ENCODE data around the gene KRTAP12-1. TPM values are rescaled to one million over a fixed set of nuclear protein-coding genes. Genes with fewer than 3 reads are reported as not detected.
"Not testable (repeated sequence)": the region's sequence is repeated elsewhere in the genome, so short reads cannot be mapped to it uniquely, and the experiment has no call there.

The KRTAP12-1 gene
- total and polyA plus RNA-seq, 9 of the 15 experiments (the other 6 are each of a cell fraction or from before 2014, with no cell fraction given) = not detected

GRCh38 chr21:44697172-44697810 is 15.3 kb upstream of the KRTAP12-1 start, which contains the start of gene KRTAP10-12:
TSS of gene KRTAP10-12 (plus strand) at chr21:44697172. CDS start at chr21:44697202, 30 bp downstream.
- H3K9me3 ChIP-seq (replicated peaks; ENCODE audit: control insufficient read depth, insufficient read depth, low read depth, low read length); FAIRE-seq; H3K4me1 ChIP-seq (replicated peaks in 1 of 2; ENCODE audit: control insufficient read depth in 2 of 2, insufficient read depth in 2 of 2, low read length in 2 of 2); H3K9ac ChIP-seq (ENCODE audit: insufficient read depth in 1 of 2, low read depth in 2 of 2, low read length in 2 of 2); CTCF ChIA-PET (ENCODE audit: low intra/inter-chr PET ratio); H3K79me2 ChIP-seq (ENCODE audit: control insufficient read depth, insufficient read depth, low read length); H3K4me3 ChIP-seq; BruUV-seq (replicated peaks); H3K4me2 ChIP-seq (ENCODE audit: insufficient read depth, low read length); H3K36me3 ChIP-seq (ENCODE audit: control insufficient read depth, insufficient read depth, low read length); H2AFZ ChIP-seq (ENCODE audit: low read depth, low read length); H3K9me1 ChIP-seq (ENCODE audit: control insufficient read depth, insufficient read depth, low read length); H4K20me1 ChIP-seq (replicated peaks; ENCODE audit: control insufficient read depth, insufficient read depth, low read length); intact Hi-C loops (cut with micrococcal nuclease); DNase-seq (ENCODE audit: extremely low read depth in 1 of 4, low spot score in 3 of 4); in situ Hi-C loops (cut with MboI); H3K27ac ChIP-seq (ENCODE audit: extremely low read depth, low read depth, low read length): not testable (repeated sequence)
- 1% methylated on average over 12 of the region's 21 CpGs for WGBS (ENCODE audit: insufficient coverage, low coverage, missing lambda C conversion rate)
- peaks cover 40 to 69% of the 10 kb centered on the region in 2 experiments for H3K27me3 ChIP-seq (ENCODE audit: control insufficient read depth in 2 of 2, insufficient read depth in 2 of 2, low read length in 2 of 2)
- POLR2A ChIA-PET = interaction anchor here (0.8 kb wide), 1 partner anchor 82 kb away, joined by 3 read pairs; no protein-coding TSS in a partner anchor
- ATAC-seq = peak; percentile 20; the same call in 1 of the 3 replicates

GRCh38 chr21:44696572-44696971 is 14.6 kb upstream of the KRTAP12-1 start:
- Histone ChIP-seq H3K27ac (ENCODE audit: extremely low read depth, low read depth, low read length) (no peak overlapping the region), H3K9me1 (ENCODE audit: control insufficient read depth, insufficient read depth, low read length) (peaks cover 3% of the 10 kb centered on the region), H3K79me2 (ENCODE audit: control insufficient read depth, insufficient read depth, low read length) (no peaks in the 10 kb centered on the region), H3K9me3 (replicated peaks; ENCODE audit: control insufficient read depth, insufficient read depth, low read depth, low read length) (no peaks in the 10 kb centered on the region; the same call in 1 of the 2 replicates), H3K9ac (ENCODE audit: insufficient read depth in 1 of 2, low read depth in 2 of 2, low read length in 2 of 2) (no peak overlapping the region), H3K4me1 (replicated peaks in 1 of 2; ENCODE audit: control insufficient read depth in 2 of 2, insufficient read depth in 2 of 2, low read length in 2 of 2) (0 out of 5 replicates have a peak, but pooled peaks cover 0 to 4% of the 10 kb centered on the region in 2 experiments), H4K20me1 (replicated peaks; ENCODE audit: control insufficient read depth, insufficient read depth, low read length) (no peaks in the 10 kb centered on the region), H3K4me3 (no peak overlapping the region), H2AFZ (ENCODE audit: low read depth, low read length) (no peak overlapping the region), H3K4me2 (ENCODE audit: insufficient read depth, low read length) (no peak overlapping the region), H3K27me3 (ENCODE audit: control insufficient read depth in 2 of 2, insufficient read depth in 2 of 2, low read length in 2 of 2) (peaks cover 33 to 62% of the 10 kb centered on the region in 2 experiments), H3K36me3 (ENCODE audit: control insufficient read depth, insufficient read depth, low read length) (no peaks in the 10 kb centered on the region)
- ATAC-seq (peak; percentile 38; the same call in 2 of the 3 replicates), DNase-seq (ENCODE audit: extremely low read depth in 1 of 4, low spot score in 3 of 4) (no peak), FAIRE-seq (no peak)
- no peak for TF ChIP-seq PRMT5 (CRISPR knock-in tag; IDR thresholded peaks at IDR 0.05)
- no peak for TF ChIP-seq THRB (CRISPR knock-in tag; conservative IDR thresholded peaks at IDR 0.05)
- TF ChIP-seq ZBTB17 (CRISPR knock-in tag; IDR thresholded peaks at IDR 0.05) = no peak
- TF ChIP-seq SRSF1 (IDR thresholded peaks at IDR 0.05; ENCODE audit: low read depth, low read length) = no peak
- TF ChIP-seq KLF10 (CRISPR knock-in tag; IDR thresholded peaks at IDR 0.05) = no peak
- TF ChIP-seq THRAP3 (IDR thresholded peaks at IDR 0.05; ENCODE audit: borderline replicate concordance) = no peak
- 0 out of 4 replicates have a peak, but pooled peaks of 1 of the 2 experiments have one; percentile 3 for TF ChIP-seq RAD21 (CRISPR knock-in tag; conservative IDR thresholded peaks at IDR 0.05 in 1 of 2, IDR thresholded peaks at IDR 0.05 in 1 of 2)
- no TSS peak for BruUV-seq (replicated peaks)
- intact Hi-C loops (cut with micrococcal nuclease) (no loop called here), in situ Hi-C loops (cut with MboI) (no loop called here)
- ChIA-PET POLR2A (interaction anchor here (0.7 to 1.1 kb wide), 3 partner anchors 12 to 86 kb away, joined by 3 to 4 read pairs (median 3); no protein-coding TSS in a partner anchor), CTCF (ENCODE audit: low intra/inter-chr PET ratio) (no interaction called here)
- WGBS (ENCODE audit: insufficient coverage, low coverage, missing lambda C conversion rate) = 0% methylated on average over 10 of the region's 10 CpGs
